SK-N-SH (cell line): Measurements from ENCODE around the gene PHAF1.

Experiments
- CTCF ChIP-seq: fragments of 200-600 bp; sonication (generic); IDR thresholded peaks from 2 replicates; pipeline ENCODE4 v1.6.1; 2017; ENCODE audit warnings: antibody characterized with exemption, mild to moderate bottlenecking, moderate library complexity
- EZH2phosphoT487 ChIP-seq: fragments of 200-600 bp; sonication (generic); IDR thresholded peaks from 2 replicates; pipeline ENCODE4 v1.6.1; 2017; ENCODE audit warnings: low read depth, mixed run types, mild to moderate bottlenecking, antibody characterized with exemption, moderate library complexity, borderline replicate concordance
- FOXM1 ChIP-seq: IDR thresholded peaks from 2 replicates; pipeline ENCODE4 v1.4.0; 2012; ENCODE audit warnings: low read depth, mild to moderate bottlenecking
- GABPA ChIP-seq: IDR thresholded peaks from 2 replicates; pipeline ENCODE4 v1.4.0; 2012; ENCODE audit warnings: low read depth, mild to moderate bottlenecking
- GATA2 ChIP-seq: sonication (generic); formaldehyde crosslinking; IDR thresholded peaks from 2 replicates; pipeline ENCODE4 v1.5.0; 2020; ENCODE audit warnings: mild to moderate bottlenecking, missing genetic modification reagents
- IRF3 ChIP-seq: fragments of 150-350 bp; IDR thresholded peaks from 2 replicates; pipeline ENCODE4 v1.6.1; 2016; ENCODE audit warnings: mild to moderate bottlenecking, low read depth, low read length
- JUND ChIP-seq: IDR thresholded peaks from 2 replicates; pipeline ENCODE4 v1.4.0; 2012
- POLR2AphosphoS5 ChIP-seq: IDR thresholded peaks from 2 replicates; pipeline ENCODE4 v1.6.1; 2012; ENCODE audit warnings: low read depth, low read length
- RAD21 ChIP-seq: IDR thresholded peaks from 2 replicates; pipeline ENCODE4 v1.6.1; 2012; ENCODE audit warnings: mild to moderate bottlenecking, low read length
- RFX5 ChIP-seq: IDR thresholded peaks from 2 replicates; pipeline ENCODE4 v1.6.1; 2012; ENCODE audit warnings: mild to moderate bottlenecking, improper control_type of control experiment, low read length
- RXRA ChIP-seq: IDR thresholded peaks from 2 replicates; pipeline ENCODE4 v1.4.0; 2012; ENCODE audit warnings: low read depth, mild to moderate bottlenecking, borderline replicate concordance
- TAF1 ChIP-seq: IDR thresholded peaks from 2 replicates; pipeline ENCODE4 v1.6.1; 2012; ENCODE audit warnings: low read depth, mild to moderate bottlenecking, low read length, moderate library complexity, borderline replicate concordance
- TEAD4 ChIP-seq: IDR thresholded peaks from 2 replicates; pipeline ENCODE4 v1.4.0; 2012; ENCODE audit warnings: mild to moderate bottlenecking, borderline replicate concordance; ENCODE audit not compliant: insufficient read depth

- TF ChIP-seq TEAD4, result no peak
- no peak for TF ChIP-seq CTCF
- no peak for TF ChIP-seq RAD21
- no peak for TF ChIP-seq TAF1
- no peak for TF ChIP-seq EZH2phosphoT487
- no peak for TF ChIP-seq FOXM1
- TF ChIP-seq GATA2, result no peak
- TF ChIP-seq RXRA, result no peak
- TF ChIP-seq GABPA, result no peak
- no peak for TF ChIP-seq POLR2AphosphoS5
- no peak for TF ChIP-seq JUND
- no peak for TF ChIP-seq IRF3
- no peak for TF ChIP-seq RFX5
Measured at GRCh38 chr16:67108931-67109406, 772 bp upstream of the PHAF1 start.
